GM18498 (cell line): ENCODE results near the gene CDC40.
"Not testable (repeated sequence)": the region's sequence is repeated elsewhere in the genome, so short reads cannot be mapped to it uniquely, and the experiment has no call there.

Experiments used
- ATAC-seq: cut with Tn5 transposase; IDR thresholded peaks from one replicate; pipeline ENCODE4 v1.9.1; 2021; ENCODE audit warnings: mild to moderate bottlenecking, moderate library complexity; ENCODE audit not compliant: unreplicated experiment

CDC40 gene

GRCh38 chr6:110198561-110198960, 18.3 kb downstream of the CDC40 start:
- no peak for ATAC-seq

DNA sequence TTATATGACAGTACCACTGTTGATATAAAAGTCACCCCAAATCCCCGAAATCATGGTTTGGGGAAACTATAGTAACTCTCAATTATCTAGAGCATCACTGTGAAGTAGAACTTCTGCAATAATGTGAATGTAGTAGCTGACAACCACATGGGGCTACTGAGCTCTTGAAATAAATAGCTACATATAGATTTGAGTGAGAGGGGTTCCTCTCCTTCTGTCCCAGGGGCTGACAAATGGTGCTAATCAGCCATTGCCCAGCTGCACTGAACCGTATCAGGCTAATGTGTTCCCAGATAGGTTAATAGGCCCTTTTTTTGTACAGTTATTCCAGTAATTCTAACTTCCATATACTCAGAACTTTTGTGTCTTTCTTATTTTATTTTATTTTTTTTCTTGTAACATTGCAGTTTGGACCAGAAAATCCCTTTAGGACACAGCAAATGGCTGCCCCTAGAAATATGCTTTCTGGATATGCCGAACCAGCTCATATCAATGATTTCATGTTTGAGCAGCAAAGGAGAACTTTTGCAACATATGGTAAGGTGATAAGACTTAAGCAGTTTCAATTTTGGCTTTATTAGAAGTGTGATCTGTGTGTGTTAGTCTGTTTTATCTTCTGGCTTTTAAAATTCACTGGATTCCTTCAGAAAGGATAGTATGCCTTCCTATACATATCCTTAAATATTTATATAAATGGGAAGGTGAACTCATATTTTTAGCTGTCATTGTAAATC, 21.1 kb downstream of the CDC40 start:
- no peak for ATAC-seq

GRCh38 chr6:110207652-110208051, 27.4 kb downstream of the CDC40 start:
- ATAC-seq, result no peak

- ATAC-seq, result no peak
These were observed 31.5 kb downstream of the CDC40 start for GRCh38 chr6:110211753-110212152.

- ATAC-seq, result no peak
These were observed 34.1 kb downstream of the CDC40 start for GRCh38 chr6:110214338-110214737.

DNA sequence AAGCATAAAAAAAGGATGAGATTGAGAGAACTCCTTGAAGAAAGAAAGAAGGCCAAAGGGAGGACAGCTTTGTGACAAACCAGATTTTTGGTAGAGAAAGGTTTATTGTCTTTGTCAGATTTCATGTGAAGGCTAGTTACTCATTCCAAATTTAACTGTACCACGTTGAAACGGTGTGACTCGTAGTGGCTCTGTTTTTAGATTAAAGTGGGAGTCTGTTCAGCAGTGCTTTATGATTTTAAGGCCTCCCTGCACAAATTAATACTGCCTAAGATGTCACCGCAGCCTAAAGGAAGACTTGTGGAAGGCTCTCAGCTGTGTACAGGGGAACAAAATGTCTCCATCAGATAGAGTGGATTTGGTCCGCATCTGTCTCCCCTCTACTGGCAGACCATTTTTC, 35.9 kb downstream of the CDC40 start:
- no peak for ATAC-seq

DNA sequence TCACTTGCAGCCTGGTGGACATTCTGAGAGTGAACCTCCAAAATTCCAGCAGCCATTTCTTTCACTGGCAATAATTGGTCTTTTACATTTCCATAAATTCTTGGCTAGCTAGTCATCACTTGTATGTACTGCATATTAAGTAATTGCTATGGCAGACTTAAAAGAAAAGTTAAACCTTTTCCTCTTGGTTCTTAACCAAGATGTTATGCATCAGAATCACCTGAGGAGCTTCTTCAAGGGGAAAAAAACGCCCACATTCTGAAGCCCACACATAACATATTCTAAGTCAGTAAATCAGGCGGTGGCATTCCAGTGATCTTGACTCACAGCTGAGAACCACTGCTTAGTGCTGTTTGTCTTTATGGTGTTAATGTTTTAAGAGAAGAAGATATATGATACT, 37.0 kb downstream of the CDC40 start:
- ATAC-seq, result no peak

- ATAC-seq, result no peak
These were observed 41.5 kb downstream of the CDC40 start for GRCh38 chr6:110221738-110222137.

DNA sequence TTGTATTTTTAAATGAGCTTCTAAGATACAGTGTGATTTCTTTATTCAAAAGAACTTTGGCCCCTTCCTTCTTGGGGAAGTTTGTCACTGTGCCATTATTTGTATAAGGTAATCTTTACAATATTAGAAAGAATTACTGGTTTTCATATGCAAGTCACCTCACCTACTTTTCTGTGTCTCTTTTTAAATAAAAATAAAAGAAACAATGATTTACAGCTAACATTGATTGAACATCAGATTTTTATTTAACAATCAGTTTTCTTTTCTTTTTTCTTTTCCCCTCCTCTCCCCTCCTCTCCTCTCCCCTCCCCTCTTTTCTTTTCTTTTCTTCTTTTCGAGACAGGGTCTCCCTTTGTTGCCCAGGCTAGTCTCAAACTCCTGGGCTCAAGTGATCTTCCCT, 46.0 kb downstream of the CDC40 start:
- no peak for ATAC-seq

DNA sequence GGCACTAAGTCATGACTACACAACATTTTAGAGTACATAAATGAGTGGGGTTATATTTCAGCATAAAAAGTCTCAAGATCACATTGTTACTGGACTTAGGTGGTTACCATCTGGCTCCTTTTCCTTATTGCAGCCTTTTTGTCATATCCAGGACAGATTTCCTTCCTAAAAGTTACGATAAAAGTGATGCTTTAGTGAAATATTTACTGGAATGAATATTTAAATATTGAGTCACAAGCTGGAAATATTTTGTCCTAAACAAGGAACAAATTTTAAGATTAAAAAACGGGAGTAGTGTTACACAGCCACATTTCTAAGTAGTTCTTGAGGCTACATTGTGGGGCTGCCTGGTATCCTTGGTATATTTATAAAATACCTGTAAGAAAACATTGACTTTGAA, 52.2 kb downstream of the CDC40 start:
- no peak for ATAC-seq

- ATAC-seq, result peak; percentile 98
These were observed 53.6 kb downstream of the CDC40 start for GRCh38 chr6:110233770-110234374.

DNA sequence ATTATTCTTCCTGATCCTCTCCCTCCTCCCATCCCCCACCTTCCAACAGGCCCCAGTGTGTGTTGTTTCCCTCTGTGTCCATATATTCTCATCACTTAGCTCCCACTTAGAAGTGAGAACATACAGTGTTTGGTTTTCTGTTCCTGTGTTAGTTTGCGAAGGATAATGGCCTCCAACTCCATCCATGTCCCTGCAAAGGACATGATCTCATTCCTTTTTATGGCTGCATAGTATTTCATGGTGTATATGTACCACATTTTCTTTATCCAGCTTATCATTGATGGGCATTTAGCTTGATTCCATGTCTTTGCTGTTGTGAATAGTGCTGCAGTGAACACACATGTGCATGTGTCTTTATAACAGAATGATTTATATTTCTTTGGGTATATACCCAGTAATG, 55.8 kb downstream of the CDC40 start:
- ATAC-seq, result not testable (repeated sequence)

DNA sequence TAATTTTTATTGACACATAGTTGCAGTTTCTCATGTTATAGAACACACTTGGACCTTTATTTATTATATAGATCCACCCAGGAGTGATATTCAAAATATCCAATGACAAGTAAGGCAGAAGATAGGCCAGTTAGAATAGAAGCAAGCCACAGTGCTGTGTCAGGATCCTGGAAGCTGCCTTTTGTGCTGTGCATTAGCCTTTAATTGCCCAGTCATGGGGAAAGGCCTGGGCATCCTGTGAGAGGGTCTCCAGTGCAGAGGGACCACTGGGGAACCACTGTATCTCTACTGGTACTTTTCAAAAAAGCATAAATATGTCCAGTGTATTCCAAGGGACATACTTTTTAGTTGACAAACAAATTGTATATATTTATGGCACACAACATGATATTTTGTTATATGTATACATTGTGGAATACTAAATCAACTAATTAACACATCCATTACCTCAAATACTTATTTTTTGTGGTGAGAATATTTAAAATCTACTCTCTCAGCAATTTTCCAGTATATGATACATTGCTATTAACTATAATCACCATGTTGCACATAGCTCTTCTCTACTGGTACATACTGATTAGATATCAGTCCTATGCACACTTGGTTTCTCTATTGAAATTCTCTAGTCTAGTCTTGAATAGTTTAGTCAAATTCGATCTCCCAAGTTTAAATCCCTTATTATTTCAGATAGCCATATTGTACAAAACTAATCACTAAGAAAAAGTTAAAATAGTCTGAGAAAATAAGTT, 59.5 kb downstream of the CDC40 start:
- no peak for ATAC-seq

GRCh38 chr6:110244621-110245020, 64.4 kb downstream of the CDC40 start:
- ATAC-seq, result not testable (repeated sequence)

GRCh38 chr6:110246378-110246777, 66.2 kb downstream of the CDC40 start:
- no peak for ATAC-seq

DNA sequence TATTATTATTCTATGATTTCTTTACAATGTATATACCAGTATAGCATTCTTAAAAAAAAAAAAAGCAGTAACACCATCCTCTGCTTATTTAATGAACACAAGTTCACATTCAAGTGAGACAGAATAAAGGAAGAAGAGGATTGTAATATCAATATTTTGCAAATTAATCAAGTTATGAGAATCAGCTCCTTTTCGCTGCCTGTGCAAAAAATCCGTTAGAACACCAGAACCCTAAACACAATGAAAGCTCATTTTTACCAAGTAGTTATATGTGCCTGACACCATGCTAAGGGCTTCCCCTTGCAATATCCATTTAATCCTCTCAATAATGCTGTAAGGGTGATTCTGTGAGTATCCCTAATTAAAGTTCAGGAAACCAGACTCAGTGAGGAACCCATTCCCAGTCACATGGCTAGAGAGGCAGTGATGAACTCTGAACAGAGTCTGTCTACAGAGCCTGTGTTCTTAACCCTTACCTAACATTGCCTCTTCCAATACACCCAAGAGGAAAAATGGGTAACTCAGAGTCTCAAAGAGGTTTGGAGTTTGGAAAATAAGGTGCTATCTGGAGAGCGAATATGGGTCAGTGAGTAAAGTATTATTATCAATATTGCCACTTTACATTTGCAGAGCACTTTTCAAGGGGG, 66.8 kb downstream of the CDC40 start:
- ATAC-seq, result no peak

DNA sequence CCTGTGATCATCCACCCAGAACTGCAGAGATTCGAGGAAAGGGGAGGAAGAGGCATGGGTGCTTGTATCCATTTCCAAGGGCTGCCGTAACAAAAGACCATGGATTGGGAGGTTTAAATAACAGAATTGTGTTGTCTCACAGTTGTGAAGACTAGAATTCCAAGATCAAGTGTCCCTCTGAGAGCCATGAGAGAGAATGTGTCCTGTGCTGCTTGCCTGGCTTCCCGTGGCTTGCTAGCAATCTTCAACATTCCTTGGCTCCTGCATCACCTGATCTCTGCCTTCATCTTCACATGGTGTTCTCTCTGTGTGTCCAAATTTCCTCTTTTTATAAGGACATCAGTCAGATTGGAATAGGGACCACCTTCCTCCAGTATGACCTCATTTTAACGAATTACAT, 69.8 kb downstream of the CDC40 start:
- ATAC-seq, result no peak

- no peak for ATAC-seq
These were observed 70.6 kb downstream of the CDC40 start for GRCh38 chr6:110250838-110251237.

DNA sequence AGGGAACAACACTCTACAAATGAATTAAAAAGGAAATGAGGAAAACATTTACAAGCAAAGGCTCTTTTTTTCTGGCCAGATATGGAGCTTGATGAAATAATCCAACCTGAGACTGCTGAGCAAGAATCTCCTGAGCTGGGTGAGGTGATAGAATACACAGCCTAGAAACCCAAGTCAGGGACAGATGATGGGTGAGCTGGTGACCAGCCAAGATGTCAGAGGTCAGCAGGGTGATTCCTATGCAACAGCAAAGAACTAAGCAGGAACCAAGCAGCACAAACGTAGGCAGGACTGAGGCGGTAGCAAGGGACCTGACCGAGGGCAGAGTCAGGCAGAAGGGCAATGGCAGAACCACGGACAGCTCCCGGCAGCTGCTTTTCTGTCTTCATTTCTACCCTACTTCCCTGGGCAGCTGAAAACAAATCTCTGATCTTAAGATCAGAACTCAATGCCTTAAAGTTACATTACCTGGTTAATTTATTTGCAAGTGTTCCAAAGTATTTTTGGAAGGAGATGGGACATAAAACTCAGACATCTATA, 75.1 kb downstream of the CDC40 start:
- no peak for ATAC-seq

DNA sequence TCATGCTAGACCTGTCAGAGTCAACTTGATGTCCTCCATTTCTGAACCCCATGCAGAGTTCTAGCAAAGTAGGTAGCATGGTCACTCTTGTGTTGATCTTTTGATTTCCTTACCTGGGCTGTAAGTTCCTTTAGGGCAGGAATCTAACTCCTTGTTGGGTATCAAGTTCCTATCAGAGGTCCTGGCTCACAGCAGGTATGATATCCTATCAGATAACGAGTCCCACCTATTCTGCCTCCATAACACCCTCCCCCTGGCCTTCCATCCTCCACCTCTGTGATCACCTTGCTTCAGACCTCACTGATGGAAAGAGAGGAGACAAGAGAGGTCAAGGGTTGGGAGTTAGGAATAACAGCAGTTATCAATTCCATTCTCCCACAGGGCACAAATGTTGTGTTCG, 76.1 kb downstream of the CDC40 start:
- ATAC-seq, result no peak

DNA sequence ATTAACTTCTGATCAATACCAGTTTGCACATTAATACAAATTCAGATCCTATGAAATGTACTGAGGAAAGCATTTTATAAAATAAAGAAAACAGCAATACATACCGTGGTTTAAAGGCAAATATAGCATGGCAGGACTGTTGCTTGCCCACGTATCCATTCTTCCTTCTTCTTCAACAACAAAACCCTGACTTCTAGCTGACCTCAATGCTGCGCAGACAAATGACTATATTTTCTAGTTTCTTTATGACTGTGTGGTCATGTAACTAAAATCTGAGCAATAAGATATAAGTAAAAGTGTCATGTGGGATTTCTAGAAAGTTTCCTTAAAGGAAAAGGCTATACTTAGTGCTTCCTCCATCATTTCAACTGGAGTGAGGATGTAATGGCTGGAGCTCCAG, 85.0 kb downstream of the CDC40 start:
- no peak for ATAC-seq
